Hepatocyte (in vitro differentiated cells): ENCODE results near the gene DLG3.

Experiments used
- EZH2 ChIP-seq: fragments of 200-600 bp; sonication (generic); IDR thresholded peaks from 2 replicates; pipeline ENCODE4 v1.6.1; 2016; ENCODE audit warnings: antibody characterized with exemption, mild to moderate bottlenecking, borderline replicate concordance
- EZH2phosphoT487 ChIP-seq: fragments of 200-600 bp; sonication (generic); IDR thresholded peaks from one replicate; pipeline ENCODE4 v1.6.1; 2018; ENCODE audit warnings: antibody characterized with exemption, mild to moderate bottlenecking, low read depth, moderate library complexity; ENCODE audit not compliant: unreplicated experiment, severe bottlenecking
- TF ChIP-seq, protein P1 (sequence below): fragments of 200-600 bp; sonication (generic); IDR thresholded peaks from 2 replicates; pipeline ENCODE4 v1.5.1; 2016; ENCODE audit warnings: antibody characterized with exemption, mild to moderate bottlenecking; ENCODE audit not compliant: poor library complexity

DNA sequence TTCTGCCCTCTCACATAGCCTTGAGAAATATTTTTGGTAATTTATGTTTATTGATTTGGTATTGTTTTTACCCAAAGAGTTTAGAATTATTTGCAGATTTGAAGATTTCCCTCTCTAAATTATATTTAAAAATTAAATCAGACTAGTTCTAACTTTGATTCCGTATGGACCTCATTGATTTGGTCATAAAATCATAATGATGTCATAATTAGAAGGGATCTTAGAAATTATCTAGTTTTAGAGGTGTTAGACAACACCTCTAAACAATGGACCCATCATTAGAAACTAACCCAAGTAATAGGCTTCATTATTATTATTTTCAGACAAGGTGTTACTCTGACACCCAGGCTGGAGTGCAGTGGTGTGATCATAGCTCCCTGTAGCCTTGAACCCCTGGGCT, 24.1 kb downstream of the DLG3 start:
- TF ChIP-seq, protein P1, sequence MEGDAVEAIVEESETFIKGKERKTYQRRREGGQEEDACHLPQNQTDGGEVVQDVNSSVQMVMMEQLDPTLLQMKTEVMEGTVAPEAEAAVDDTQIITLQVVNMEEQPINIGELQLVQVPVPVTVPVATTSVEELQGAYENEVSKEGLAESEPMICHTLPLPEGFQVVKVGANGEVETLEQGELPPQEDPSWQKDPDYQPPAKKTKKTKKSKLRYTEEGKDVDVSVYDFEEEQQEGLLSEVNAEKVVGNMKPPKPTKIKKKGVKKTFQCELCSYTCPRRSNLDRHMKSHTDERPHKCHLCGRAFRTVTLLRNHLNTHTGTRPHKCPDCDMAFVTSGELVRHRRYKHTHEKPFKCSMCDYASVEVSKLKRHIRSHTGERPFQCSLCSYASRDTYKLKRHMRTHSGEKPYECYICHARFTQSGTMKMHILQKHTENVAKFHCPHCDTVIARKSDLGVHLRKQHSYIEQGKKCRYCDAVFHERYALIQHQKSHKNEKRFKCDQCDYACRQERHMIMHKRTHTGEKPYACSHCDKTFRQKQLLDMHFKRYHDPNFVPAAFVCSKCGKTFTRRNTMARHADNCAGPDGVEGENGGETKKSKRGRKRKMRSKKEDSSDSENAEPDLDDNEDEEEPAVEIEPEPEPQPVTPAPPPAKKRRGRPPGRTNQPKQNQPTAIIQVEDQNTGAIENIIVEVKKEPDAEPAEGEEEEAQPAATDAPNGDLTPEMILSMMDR = no peak
- TF ChIP-seq EZH2 (no peak), EZH2phosphoT487 (no peak)
